GM21717 (cell line): ENCODE results near the gene CASP7.

Source experiments
- ATAC-seq: cut with Tn5 transposase; IDR thresholded peaks from one replicate; pipeline ENCODE4 v1.9.1; 2021; ENCODE audit warnings: mild to moderate bottlenecking, moderate library complexity; ENCODE audit not compliant: unreplicated experiment

The CASP7 gene

DNA sequence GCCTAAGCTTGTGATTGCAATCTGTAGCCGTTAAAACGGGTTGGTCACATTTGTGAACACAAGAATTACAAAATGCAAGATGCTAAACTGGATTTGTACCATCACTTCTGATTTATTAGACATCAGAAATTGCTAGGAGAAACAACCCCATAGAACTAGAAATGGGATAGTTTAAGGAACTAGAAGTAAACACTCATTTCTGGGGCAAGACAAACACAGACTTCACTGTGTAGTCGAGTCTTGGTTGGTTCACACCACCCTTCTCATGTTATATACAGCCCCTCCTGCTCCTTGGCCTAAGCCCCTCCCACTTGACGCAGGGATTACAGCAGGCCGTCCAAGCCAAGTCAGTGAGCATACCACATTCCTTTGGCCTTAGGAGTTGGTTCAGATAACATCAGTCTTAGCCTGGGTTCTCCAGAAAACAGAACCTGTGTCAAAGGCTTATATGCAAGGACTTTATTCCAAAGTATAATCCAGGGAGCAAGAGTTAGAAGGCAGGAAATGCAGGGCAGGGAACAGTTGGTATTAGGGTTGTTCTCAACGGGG, 13.8 kb upstream of the CASP7 start:
- no peak for ATAC-seq

DNA sequence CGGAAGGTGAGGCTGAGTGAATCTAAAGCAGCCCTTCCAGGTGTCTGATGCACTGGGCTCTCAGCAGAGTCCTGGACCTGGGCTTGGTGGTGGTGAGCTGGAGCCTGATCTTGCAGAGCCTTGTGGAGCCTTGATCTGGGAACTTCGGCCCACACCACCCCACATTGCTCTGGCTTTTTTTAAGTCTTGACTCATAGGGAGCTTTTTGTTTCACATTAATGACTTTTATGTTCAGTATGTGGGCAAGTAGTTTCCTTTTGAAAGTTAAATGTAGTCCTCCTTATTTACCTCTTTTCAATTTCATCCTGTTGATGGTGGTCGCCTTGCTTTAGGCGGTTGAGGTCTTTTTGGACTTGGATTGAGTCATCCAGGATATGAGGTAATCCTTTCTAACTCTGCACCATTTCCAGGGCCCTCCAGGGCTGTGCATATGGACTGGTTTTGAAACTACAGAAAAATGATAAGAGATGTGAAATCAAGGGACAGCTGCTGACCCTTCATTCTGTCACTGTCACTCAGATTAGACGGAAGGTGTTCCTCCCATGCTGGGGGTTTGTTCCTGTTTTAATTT, 12.9 kb upstream of the CASP7 start:
- ATAC-seq = peak; percentile 78

DNA sequence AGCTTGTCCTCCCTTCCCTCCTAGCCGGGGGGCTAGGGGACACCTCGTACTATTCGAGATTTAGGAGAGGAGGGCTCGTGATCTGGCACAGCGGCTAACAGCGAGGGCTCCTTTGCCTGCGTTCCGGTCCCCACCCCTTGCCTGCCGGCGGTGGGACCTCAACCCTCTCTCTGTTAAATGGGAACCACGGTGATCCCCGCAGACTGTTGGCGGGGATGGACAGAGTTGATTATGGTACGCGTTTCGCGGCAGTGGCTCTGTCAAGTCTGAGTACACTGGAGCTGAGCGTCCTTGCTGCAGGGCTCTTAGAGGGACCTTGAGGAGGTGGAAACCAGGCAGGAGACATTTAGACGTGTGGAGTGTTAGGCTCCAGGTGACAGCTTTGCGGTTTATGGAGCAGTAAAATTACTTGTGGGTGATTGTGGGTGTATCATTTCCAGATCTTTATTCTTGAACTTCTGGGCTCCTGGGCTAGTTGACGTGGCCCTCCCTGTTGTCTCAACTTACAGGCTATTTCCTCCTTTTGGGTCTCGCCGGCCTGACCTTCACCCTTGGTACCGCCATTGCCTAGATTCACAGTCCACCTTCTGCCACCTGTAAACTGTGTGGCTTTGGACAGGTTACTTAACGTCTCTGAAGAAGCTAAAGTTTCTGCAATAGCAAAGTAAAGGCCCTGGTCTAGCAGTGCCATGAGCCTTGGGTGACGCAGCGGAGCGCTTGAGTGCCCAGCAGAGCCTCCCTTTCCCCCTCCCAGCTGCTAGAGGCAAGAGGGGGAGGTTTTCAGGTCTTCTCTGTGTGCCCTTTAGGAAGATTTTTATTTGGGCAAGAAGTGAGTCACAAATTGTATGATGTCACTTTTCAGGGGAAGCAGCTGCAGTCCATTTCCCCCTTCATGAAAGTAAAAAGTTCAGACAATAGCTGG, 739 bp downstream of the CASP7 start:
- peak; percentile 17 for ATAC-seq

DNA sequence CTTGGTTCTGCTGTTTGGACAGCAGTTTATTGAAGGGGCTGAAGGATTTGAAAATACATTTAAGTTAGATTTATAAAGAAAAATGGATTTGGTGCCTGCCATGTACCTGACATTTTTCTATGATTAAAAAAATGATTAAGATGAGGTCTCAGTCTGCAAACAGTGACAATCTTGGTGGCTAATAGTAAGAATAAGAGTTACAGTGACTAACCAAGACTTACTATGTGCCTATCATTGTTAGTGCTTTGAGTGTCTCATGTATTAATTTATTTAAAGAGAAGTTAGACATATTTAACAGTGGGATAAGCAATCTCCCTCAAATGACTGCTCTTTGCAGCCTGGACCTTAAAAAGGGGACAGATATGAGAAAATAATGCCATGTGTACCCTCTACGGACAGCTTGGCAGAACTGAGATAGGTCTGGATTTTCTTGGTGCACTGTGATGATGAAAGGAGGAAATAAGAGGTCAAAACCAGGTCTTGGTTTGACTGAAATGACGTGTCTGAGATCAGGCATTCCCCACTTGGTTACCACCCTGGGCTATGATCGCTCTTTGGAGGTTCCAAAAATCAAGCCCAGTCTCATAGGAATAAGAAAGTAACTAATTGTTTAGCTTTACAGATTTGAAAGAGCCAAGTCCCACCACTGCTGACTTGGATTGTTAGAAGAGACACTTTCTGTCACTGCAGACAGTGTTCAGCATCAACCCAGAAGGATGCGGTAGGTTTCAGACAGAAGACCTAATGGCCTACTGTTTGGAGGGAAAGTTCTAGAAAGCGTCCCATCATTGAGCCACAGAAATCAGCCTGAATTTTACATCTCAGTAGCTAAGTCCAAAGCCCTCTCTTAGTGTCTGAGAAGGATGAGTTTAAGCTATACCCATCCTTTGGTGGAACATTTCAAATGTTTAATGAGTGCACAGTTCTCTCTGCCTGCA, 2.1 kb downstream of the CASP7 start:
- ATAC-seq = peak; percentile 64

DNA sequence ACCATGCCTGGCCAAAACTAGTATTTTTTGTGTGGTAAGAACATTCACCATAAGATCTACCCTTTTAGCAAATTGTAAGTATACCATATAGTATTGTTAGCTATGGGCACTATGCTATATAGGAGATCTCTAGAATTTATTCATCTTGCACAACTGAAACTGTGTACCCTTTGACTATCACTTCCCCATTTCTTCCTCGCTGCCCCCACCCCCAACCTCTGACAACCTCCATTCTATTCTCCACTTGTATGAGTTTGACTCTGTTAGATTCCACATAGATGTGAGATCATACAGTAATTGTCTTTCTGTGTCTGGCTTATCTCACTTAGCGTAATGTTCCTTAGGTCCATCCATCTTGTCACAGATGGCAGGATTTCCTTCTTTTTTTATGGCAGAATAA, 3.6 kb downstream of the CASP7 start:
- ATAC-seq = no peak

DNA sequence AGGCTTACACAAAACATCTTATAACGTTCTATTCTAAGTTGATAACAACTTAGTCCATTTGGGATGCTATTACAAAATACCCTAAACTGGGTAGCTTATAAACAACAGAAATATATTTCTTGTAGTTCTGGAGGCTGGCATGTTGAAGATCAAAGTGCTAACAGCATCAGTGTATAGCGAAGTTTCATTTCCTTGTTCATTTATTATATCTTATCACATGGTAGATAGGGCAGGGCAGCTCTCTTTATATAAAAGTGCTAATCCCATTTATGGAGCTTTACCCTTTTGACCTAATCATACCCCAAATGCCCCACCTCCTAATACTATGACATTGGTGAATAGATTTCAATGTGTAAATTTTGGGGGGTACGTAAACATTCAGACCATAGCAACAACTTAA, 6.3 kb downstream of the CASP7 start:
- ATAC-seq = no peak

DNA sequence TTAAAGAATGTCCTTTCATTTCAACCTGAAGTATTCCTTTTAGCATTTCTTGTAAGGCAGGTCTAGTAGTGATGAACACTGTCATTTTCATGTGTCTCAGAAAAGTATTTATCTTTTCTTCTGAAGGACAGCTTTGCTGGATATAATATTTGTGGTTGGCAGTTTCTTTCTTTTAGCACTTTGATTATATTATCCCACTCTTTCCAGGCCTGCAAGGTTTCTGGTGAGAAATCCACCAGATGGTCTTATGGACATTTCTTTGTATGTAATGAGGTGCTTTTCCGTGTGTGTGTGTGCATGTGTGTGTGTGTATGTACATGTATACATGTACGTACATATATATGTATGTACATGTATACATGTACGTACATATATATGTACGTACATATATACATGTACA, 7.3 kb downstream of the CASP7 start:
- no peak for ATAC-seq

DNA sequence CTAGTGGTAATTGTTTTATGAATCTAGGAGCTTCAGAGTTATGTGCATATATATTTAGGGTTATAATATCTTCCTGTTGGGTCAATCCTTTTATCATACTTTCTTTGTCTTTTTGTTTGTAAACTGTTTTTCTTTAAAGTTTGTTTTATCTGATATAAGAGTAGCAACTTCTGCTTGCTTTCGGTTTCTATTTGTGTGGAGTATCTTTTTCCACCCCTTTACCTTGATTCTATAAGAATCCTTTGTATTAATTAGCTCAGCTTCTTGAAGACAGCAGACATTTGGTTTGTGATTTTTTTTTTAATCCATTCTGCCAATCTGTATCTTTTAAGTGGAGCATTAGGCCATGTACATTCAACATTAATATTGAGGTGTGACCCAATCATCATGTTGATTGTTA, 9.3 kb downstream of the CASP7 start:
- no peak for ATAC-seq

DNA sequence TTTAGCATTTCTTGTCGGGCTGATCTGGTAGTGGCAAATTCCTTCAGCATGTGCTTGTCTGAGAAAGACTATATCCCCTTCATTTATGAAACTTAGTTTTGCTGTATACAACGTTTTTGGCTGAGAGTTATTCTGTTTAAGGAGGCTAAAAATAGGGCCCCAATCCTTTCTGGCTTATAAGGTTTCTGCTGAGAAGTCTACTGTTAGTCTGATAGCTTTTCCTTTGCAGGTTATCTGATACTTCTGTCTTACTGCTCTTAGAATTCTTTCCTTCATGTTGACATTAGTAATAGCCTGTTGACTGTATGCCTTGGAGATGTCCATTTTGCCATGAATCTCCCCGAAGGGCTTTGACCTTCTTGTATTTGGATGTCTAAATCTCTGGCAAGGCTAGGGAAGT, 9.9 kb downstream of the CASP7 start:
- ATAC-seq = no peak

DNA sequence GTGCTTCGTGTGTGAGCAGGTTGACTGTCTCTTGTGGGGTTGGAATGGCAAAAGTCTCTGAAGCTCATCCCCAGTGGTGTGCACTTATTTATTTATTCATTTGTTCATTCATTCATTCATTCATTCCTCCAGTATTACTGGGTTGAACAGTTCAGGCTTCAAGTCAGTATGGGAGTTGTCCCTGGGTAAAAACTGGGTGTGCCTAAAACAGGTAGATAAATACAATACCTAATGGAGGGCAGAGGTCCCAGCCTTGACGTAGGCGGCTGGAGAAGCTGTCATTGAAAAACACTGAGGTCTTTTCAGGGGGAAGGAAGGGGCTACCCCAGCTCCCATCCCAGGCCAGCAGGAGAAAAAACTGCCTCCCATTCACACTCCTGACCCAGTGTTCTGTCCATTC, 11.0 kb downstream of the CASP7 start:
- no peak for ATAC-seq

DNA sequence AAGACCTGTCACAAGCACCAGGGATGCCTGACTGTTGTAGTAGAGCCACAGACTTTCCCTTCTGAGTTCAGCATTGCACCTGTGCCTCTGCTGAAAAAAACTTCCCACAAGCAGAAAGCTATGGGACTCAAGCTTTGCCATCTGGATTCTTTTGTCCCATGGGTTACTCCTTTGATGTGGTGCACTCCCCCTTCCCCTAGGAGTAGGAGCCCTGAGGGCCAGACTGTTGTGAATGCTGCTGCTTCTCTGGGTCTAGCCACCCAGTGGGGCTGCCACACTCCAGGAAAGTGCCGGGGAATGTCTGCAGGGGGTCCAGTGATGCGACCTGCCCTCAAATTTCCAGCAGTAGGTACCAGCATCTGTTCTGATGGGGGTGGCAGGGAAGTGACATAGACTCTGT, 11.7 kb downstream of the CASP7 start:
- ATAC-seq = no peak

DNA sequence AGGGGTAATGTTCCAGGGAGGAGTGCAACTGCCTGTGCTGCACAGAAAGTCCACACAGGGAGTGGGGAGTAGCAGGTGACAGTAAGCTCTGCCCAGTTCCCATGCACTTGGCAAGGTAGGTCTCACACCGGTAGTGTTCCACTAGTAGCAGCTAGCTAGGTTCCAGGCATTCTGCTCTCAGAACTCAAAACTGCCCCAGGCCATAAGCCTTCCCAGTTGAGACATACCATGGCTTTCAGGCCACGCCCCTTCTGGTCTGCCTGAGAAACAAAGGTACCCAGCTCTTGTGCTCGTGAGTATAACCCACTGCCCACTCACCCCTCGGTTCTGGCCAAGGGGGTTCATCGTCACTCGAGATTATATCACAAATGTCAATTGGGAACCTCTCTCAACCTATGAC, 12.6 kb downstream of the CASP7 start:
- ATAC-seq = no peak

DNA sequence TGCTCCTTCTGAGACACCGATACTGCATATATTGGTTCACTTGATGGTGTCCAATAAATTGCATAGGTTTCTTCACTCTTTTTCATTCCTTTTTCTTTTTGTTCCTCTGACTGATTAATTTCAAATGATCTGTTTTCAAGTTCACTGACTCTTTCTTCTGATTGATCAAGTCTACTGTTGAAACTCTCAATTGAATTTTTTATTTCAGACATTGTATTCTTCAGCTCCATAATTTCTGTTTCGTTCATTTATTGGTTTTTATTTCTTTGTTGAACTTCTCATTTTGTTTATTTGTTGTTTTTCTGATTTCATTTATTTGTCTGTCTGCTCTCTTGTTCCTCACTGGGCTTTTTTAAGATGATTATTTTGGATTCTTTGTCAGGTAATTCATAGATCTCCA, 13.6 kb downstream of the CASP7 start:
- no peak for ATAC-seq

DNA sequence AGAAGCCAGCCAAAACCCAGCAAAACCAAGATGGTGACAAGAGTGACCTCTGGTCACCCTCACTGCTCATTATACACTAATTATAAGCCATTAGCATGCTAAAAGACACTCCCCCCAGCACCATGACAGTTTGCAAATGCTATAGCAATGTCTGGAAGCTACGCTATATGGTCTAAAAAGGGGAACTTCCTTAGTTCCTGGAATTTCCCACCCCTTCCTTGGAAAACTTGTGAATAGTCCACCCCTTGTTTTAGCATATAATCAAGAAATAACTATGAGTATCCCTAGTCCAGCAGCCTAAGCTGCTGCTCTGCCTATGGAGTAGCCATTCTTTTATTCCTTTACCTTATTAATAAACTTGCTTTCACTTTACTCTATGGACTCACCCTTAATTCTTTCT, 16.0 kb downstream of the CASP7 start:
- no peak for ATAC-seq

DNA sequence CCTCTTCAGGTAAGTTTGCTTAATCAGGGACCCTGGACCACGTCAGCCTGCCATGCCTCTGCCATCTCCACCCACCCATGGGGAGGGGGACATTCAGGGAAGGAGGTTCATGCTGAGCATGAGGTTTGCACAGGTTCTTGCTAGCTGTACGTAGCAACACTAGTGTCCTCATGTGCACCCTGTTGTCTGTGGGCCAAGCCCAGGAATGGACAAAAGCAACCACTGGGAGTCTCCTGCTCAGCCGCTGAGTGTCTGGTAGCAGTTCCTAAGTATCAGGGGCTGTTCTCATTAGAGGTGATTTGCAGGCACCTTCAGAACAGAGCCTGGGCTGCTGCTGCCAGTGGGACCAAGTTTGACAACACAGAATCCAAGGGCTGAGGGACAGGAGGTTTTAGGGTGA, 17.9 kb downstream of the CASP7 start:
- ATAC-seq = no peak

DNA sequence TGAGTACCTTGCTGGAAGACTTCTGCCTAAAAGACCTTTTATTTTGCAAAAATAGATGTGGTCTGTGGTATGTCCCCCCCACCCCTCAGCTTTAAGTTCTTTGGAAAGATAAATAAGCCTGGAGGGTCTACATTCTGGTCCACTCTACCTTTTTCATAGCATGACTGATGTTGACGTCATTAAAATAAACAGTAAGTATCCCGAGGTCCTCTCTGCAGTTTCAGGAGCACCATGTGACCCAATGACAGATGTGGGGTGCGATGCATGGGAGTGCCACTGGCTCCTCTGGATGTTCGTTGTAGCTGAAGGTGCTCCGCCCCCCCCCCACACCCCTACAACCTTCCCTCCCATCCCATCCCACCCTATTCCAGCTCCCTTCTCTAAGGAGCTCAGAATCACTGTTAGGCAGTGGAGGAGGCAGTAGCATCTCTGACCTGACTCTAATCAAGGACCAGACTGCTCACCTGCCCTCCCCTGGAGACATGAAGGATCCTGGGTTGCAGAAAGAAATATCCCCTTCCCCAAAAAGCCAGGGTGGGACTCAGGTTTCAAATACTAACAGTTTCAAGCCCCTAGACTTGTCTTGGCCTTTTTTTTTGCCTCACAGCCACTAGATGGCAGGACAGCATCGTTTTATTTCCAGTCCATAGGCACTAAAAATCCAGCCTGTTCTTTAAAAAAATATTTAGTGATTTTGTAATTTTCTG, 25.1 kb downstream of the CASP7 start:
- ATAC-seq = no peak

DNA sequence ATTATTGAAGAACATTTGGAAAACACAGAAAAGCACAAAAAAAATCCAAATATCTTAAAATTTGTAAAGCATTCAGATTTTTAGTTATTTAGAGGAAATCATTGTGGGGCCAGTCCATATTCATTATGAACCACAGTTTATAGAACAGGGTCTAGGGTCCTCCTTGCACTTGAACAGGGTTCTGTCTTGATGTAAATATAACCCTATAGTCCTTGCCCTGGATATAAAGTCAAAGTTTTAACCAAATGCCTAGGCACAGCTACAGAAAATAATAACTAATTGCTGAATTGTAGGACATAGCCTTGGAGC, 25.6 kb downstream of the CASP7 start:
- no peak for ATAC-seq

DNA sequence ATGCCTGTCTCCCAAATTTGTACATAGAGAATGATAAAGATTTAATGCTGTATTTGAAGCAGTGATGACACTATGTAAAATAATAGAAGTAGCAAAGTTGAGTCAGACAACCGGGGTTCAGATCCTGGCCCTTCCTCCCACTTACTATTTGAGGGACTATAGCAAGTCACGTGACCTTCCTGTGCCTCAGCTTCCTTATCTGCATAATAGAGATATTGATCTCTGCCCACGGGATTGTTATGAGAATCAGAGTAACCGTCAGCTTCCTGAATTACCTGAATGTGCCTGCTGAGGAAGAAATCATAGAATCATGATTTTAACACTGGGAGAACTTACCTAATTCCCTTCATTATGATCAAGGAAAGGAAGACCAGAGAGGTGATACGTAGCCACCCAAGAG, 26.9 kb downstream of the CASP7 start:
- ATAC-seq = no peak

DNA sequence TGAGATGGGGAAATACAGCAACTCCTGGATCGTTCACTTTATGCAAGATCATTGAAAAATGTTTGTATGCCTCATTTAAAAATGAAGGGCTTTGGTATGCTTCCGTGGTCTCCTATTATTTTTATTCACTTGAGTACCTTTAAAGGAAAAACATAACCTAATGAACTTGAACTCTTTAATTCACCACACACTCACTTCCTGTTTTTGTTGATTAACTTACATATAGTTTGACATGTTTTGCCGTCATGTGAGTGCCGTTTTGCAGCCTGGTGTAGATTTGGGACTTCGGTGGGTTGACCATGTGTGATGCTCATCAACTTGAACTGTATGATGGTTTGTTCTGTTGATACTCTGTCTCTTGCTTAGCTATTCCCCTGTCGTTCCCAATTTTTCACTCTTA, 28.9 kb downstream of the CASP7 start:
- ATAC-seq = no peak

DNA sequence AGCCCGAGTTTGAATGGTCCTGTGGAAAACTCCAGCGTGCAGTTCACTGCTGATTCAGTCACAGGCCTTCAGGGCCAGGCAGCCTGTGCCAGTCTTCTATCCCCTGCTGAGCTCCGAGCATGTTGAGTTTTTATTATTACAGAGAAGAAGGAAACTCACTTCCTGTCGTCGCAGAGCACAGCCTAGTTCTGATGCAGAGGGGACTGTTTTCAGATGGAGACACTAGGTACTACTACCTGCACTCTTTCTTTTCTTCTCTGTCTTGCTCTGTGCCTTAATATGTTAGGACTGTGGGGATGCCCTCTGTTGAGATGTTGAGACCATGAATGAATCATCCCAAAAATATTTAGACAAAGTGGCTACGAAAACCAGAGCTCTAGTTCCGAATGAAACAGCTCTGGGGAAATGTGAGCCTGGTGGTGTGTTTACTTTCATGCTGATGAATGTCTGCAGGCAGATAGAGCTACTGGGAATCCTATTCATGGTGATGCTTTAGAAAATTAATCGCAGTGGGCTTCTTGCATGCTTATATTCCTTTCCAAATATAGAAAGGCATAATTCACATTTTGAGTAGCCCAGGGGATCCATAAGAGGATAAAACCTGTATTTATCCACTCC, 29.6 kb downstream of the CASP7 start:
- ATAC-seq = no peak
